Heart right ventricle (tissue), 16 donors: Measurements from ENCODE around the gene DENND1A. TPM values are rescaled to one million over a fixed set of nuclear protein-coding genes. Genes with fewer than 3 reads are reported as not detected.

Source experiments
- ATAC-seq, 8 donors: fragments of 200-7000 bp; cut with Tn5 transposase; one replicate each; pipeline ENCODE4 v1.9.1; 2020; ENCODE audit warnings: mild to moderate bottlenecking in 8 of 8, moderate library complexity in 8 of 8, moderate number of reproducible peaks in 1 of 8
- DNase-seq, 2 donors: peaks; one replicate each; pipeline ENCODE4 v3.0.0-alpha.2; 2020
- H3K27ac ChIP-seq, 10 donors: fragments of 200-600 bp; sonication (generic) in 2 of 10; one replicate each; pipeline versions ENCODE4 v1.5.0 to v1.8.0; 2020 to 2022; ENCODE audit warnings: mild to moderate bottlenecking in 3 of 10
- H3K27me3 ChIP-seq, 7 donors: fragments of 200-600 bp; one replicate each; pipeline ENCODE4 v1.8.0; 2021 to 2022; ENCODE audit warnings: mild to moderate bottlenecking in 2 of 7
- H3K36me3 ChIP-seq, 9 donors: fragments of 200-600 bp; sonication (generic) in 1 of 9; one replicate each; pipeline versions ENCODE4 v1.5.0 to v1.8.0; 2020 to 2022; ENCODE audit warnings: mild to moderate bottlenecking in 2 of 9
- H3K4me1 ChIP-seq, 9 donors: fragments of 200-600 bp; sonication (generic) in 1 of 9; one replicate each; pipeline versions ENCODE4 v1.5.0 to v1.8.0; 2020 to 2022; ENCODE audit warnings: mild to moderate bottlenecking in 4 of 9
- H3K4me3 ChIP-seq, 10 donors: fragments of 200-600 bp; sonication (generic) in 2 of 10; one replicate each; pipeline versions ENCODE4 v1.5.0 to v1.8.0; 2020 to 2022; ENCODE audit warnings: mild to moderate bottlenecking in 7 of 10, moderate library complexity in 2 of 10
- H3K9me3 ChIP-seq, 11 donors: fragments of 200-600 bp in 10 of 11; sonication (generic) in 2 of 11; one replicate each; pipeline versions ENCODE4 v1.5.0 to v1.8.0; 2013 to 2022; ENCODE audit warnings: mild to moderate bottlenecking in 2 of 11, control low read depth in 1 of 11, moderate library complexity in 1 of 11
- CTCF ChIP-seq, 9 donors: fragments of 200-600 bp; sonication (generic) in 2 of 9; IDR thresholded peaks; one replicate each; pipeline versions ENCODE4 v1.5.0 to v1.8.0; 2021 to 2022; ENCODE audit warnings: antibody characterized with exemption in 9 of 9, mild to moderate bottlenecking in 5 of 9, moderate library complexity in 1 of 9
- WGBS, 2 donors: extraction: QIAGEN DNeasy Blood & Tissue Kit; methylation state at CpG; one replicate each; pipeline ENCODE4 v1.1.7; 2013; ENCODE audit warnings: inconsistent platforms in 1 of 2; 5-methylcytosine and 5-hydroxymethylcytosine counted together
- intact Hi-C, 10 donors: fragments of 100-400 bp; cut with DNase I; formaldehyde crosslinking; loops; one replicate each; pipeline versions ENCODE4 v1.11.1 to v1.14.2; 2022
- polyA plus RNA-seq, 2 donors: library from polyadenylated mRNA; stranded (reverse); fragments of 200-250 nt; gene quantifications; one replicate each; pipeline ENCODE4 v1.2.3, GENCODE V29; 2013
- total RNA-seq, 10 donors: library from RNA; stranded (reverse); fragmentation: NEBNext Ultra II Directional in 3 of 10; extraction: Animal tissue kit (Norgen Biotek cat#: 25700) in 3 of 10; gene quantifications; one replicate each; pipeline versions ENCODE4 v1.2.1 to v1.2.4, GENCODE V29; 2021 to 2023
- donor health status: Arrhythmogenic right ventricular cardiomyopathy.
- donor health status: ischemic (EF 13 %, LVEDD 7.1; RV severe dilation, severe dysfunction).
- donor health status: healthy with polysubstance abuse.
- donor health status: DM: no; HTN: yes; CAD: no.
- donor health status: DM: no; HTN: no; CAD: no.
- donor health status: ischemic (EF 25% LVEDD 6.9; RV normal size, moderate dysfunction).
- donor health status: ischemic (EF 25% LVEDD 5.7; RV mildly dilated, moderate dysfunction).
- donor health status: healthy.
- donor health status: DM: yes; HTN: yes; CAD: no.
- donor health status: Ischemic cardiomyopathy.
- donor health status: ischemic (EF 35%, LVEDD 5.7; RV mildly dilated, moderate dysfunction).
- donor health status: nonischemic (EF 11% LVEDD 7.7; RV severe dilation, severe dysfunction).
- donor health status: DM: yes; HTN: yes; CAD: no.
- donor health status: PGD.
- donor health status: ischemic (EF 29% LVEDD 5.4; RV normal size, mild dysfunction).
- donor health status: nonischemic (EF 23%, LVEDD 6.1; RV moderate dilation, normal function).

Gene DENND1A
- total and polyA plus RNA-seq, 12 donors = 7.3 to 19.6 (median 12.2) TPM

GRCh38 chr9:123651273-123651672, 278.7 kb downstream of the DENND1A start:
- ATAC-seq (no peak), DNase-seq (no peak)
- Histone ChIP-seq H3K9me3 (no peaks in the 10 kb centered on the region), H3K4me3 (no peak overlapping the region), H3K27me3 (no peaks in the 10 kb centered on the region), H3K4me1 (no peaks in the 10 kb centered on the region), H3K27ac (no peak overlapping the region), H3K36me3 (peaks cover 0 to 23% (median 0%) of the 10 kb centered on the region in 9 donors)
- 96 to 98% methylated on average over 8 of the region's 8 CpGs for WGBS, 2 donors
- TF ChIP-seq CTCF (IDR thresholded peaks at IDR 0.05) = no peak
- intact Hi-C loops = no loop called here

- ATAC-seq (no peak), DNase-seq (no peak)
- Histone ChIP-seq H3K36me3 (peaks cover 0 to 23% (median 0%) of the 10 kb centered on the region in 9 donors), H3K27me3 (no peaks in the 10 kb centered on the region), H3K27ac (no peak overlapping the region), H3K4me3 (no peak overlapping the region), H3K4me1 (no peaks in the 10 kb centered on the region), H3K9me3 (no peaks in the 10 kb centered on the region)
- 94 to 97% methylated on average over 3 of the region's 3 CpGs for WGBS, 2 donors
- no peak for TF ChIP-seq CTCF (IDR thresholded peaks at IDR 0.05)
- intact Hi-C loops = no loop called here
These were observed 280.0 kb downstream of the DENND1A start for GRCh38 chr9:123649909-123650308.

GRCh38 chr9:123647145-123647544, 282.8 kb downstream of the DENND1A start:
- no peak for ATAC-seq
- no peak for TF ChIP-seq CTCF (IDR thresholded peaks at IDR 0.05)
- Histone ChIP-seq H3K27ac (no peak overlapping the region), H3K36me3 (peaks cover 0 to 21% (median 0%) of the 10 kb centered on the region in 9 donors), H3K27me3 (no peaks in the 10 kb centered on the region), H3K4me3 (no peak overlapping the region), H3K4me1 (peaks cover 0 to 16% (median 8%) of the 10 kb centered on the region in 9 donors), H3K9me3 (no peaks in the 10 kb centered on the region)
- DNase-seq = no peak
- intact Hi-C loops = no loop called here
- WGBS, 2 donors = 96% methylated on average over 2 of the region's 2 CpGs

- H3K27me3 ChIP-seq = no peaks in the 10 kb centered on the region
- no peak for TF ChIP-seq CTCF (IDR thresholded peaks at IDR 0.05)
- intact Hi-C loops = no loop called here
- H3K9me3 ChIP-seq = no peaks in the 10 kb centered on the region
- ATAC-seq (no peak), DNase-seq (no peak)
- peaks cover 0 to 20% (median 9%) of the 10 kb centered on the region in 9 donors for H3K4me1 ChIP-seq
- WGBS, 2 donors = 92% methylated on average over 9 of the region's 9 CpGs
- H3K36me3 ChIP-seq = peaks cover 0 to 9% (median 0%) of the 10 kb centered on the region in 9 donors
- H3K4me3 ChIP-seq = no peak overlapping the region
- no peak overlapping the region for H3K27ac ChIP-seq
These were observed 284.2 kb downstream of the DENND1A start for GRCh38 chr9:123645762-123646161.
